ENCODE measurements around the gene MCUR1.

- TF ChIP-seq CTCF (conservative IDR thresholded peaks at IDR 0.05 in 1 of 2, IDR thresholded peaks at IDR 0.05 in 1 of 2; ENCODE audit: low read depth in 1 of 2, low read length in 2 of 2) (no peak), EZH2 (IDR thresholded peaks at IDR 0.05; ENCODE audit: low read length, missing control alignments) (no peak)
These were observed 33.1 kb upstream of the MCUR1 start for GRCh38 chr6:13847326-13848050.

Data from fibroblast of lung (primary cell).